Loucy (cell line): Measurements from ENCODE around the gene ADIPOR2.

Experiments used
- H2AFZ ChIP-seq: fragments of 200-600 bp; sonication (generic); 2 replicates; pipeline ENCODE4 v1.6.0; 2016; ENCODE audit warnings: antibody characterized with exemption, mild to moderate bottlenecking, low read length, moderate library complexity
- H3F3A ChIP-seq: fragments of 200-600 bp; 2 replicates; pipeline ENCODE4 v1.6.0; 2016; ENCODE audit warnings: antibody characterized with exemption, low read depth, mild to moderate bottlenecking
- H3K27me3 ChIP-seq: fragments of 200-600 bp; sonication (generic); 2 replicates; pipeline ENCODE4 v1.6.1; 2014; ENCODE audit warnings: low read length, mild to moderate bottlenecking; ENCODE audit not compliant: insufficient read depth, poor library complexity, severe bottlenecking
- H3K36me3 ChIP-seq: fragments of 200-600 bp; sonication (generic); 2 replicates; pipeline ENCODE4 v1.6.1; 2016; ENCODE audit warnings: low read length; ENCODE audit not compliant: insufficient read depth
- H3K4me1 ChIP-seq: fragments of 200-600 bp; sonication (generic); 2 replicates; pipeline ENCODE4 v1.5.1; 2014; ENCODE audit warnings: low read length, mild to moderate bottlenecking; ENCODE audit not compliant: insufficient read depth, poor library complexity, severe bottlenecking
- H3K4me2 ChIP-seq: fragments of 200-600 bp; sonication (generic); 2 replicates; pipeline ENCODE4 v1.6.0; 2014; ENCODE audit warnings: antibody characterized with exemption, low read length, low read depth, mild to moderate bottlenecking; ENCODE audit not compliant: poor library complexity, severe bottlenecking
- H3K4me3 ChIP-seq: fragments of 200-600 bp; sonication (generic); 2 replicates; pipeline ENCODE4 v1.5.1; 2014; ENCODE audit warnings: low read length, mild to moderate bottlenecking, mixed read lengths; ENCODE audit not compliant: poor library complexity, severe bottlenecking
- H3K79me2 ChIP-seq: fragments of 200-600 bp; sonication (generic); 2 replicates; pipeline ENCODE4 v1.6.1; 2014; ENCODE audit warnings: low read length; ENCODE audit not compliant: insufficient read depth
- H3K9ac ChIP-seq: fragments of 200-600 bp; sonication (generic); 2 replicates; pipeline ENCODE4 v1.6.0; 2014; ENCODE audit warnings: mild to moderate bottlenecking, low read depth, low read length, moderate library complexity; ENCODE audit not compliant: poor library complexity, severe bottlenecking
- H3K9me2 ChIP-seq: fragments of 200-600 bp; sonication (generic); replicated peaks from 2 replicates; pipeline ENCODE4 v1.6.1; 2016; ENCODE audit warnings: low read depth, low read length, mixed read lengths
- H3K9me3 ChIP-seq: fragments of 200-600 bp; sonication (generic); 2 replicates; pipeline ENCODE4 v1.6.1; 2014; ENCODE audit warnings: mild to moderate bottlenecking, antibody characterized with exemption, low read length, low read depth; ENCODE audit not compliant: insufficient read depth
- H4K20me1 ChIP-seq: fragments of 200-600 bp; sonication (generic); 2 replicates; pipeline ENCODE4 v1.6.0; 2014; ENCODE audit warnings: antibody characterized with exemption, low read length, mild to moderate bottlenecking; ENCODE audit not compliant: insufficient read depth, poor library complexity, severe bottlenecking
- CTCF ChIP-seq: fragments of 200-600 bp; sonication (generic); conservative IDR thresholded peaks from 2 replicates; pipeline ENCODE4 v1.5.1; 2014; ENCODE audit warnings: mild to moderate bottlenecking, antibody characterized with exemption, low read length
- EZH2phosphoT487 ChIP-seq: fragments of 200-600 bp; IDR thresholded peaks from 2 replicates; pipeline ENCODE4 v1.6.1; 2018; ENCODE audit warnings: antibody characterized with exemption, mild to moderate bottlenecking, moderate library complexity, borderline replicate concordance

ADIPOR2 gene

DNA sequence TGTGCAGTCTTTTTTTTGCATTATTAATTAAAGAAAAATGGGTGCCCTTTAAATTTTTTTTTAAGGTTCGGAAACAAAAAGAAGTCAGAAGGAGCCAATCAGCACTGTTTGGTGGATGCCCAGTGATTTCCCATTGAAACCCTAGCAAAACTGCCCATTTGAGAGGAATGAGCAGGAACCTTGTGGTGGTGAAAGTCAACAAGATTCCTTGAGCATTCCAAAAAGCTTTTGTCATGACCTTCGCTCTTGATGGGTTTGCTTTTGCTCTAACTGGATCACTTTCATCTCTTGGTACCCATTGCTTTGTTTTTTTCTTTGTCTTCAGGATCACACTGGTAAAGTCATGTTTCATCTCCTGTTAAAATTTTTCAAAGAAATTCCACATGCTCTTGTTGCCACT is 54.1 kb downstream of the ADIPOR2 start:
- TF ChIP-seq CTCF (no peak), EZH2phosphoT487 (no peak)
- Histone ChIP-seq H3K36me3 (peaks cover 3% of the 10 kb centered on the region), H3F3A (0 out of 2 replicates have a peak, but pooled peaks cover 2% of the 10 kb centered on the region), H3K9me2 (no peaks in the 10 kb centered on the region), H3K79me2 (peaks cover 93% of the 10 kb centered on the region), H3K4me2 (no peak overlapping the region), H3K9ac (no peak overlapping the region), H3K4me3 (no peak overlapping the region), H2AFZ (no peak overlapping the region), H3K9me3 (peaks cover 11% of the 10 kb centered on the region; the same call in 1 of the 2 replicates), H3K27me3 (no peaks in the 10 kb centered on the region), H3K4me1 (peaks cover 4% of the 10 kb centered on the region), H4K20me1 (peaks cover 18% of the 10 kb centered on the region)

GRCh38 chr12:1747609-1748008 is 56.7 kb downstream of the ADIPOR2 start:
- TF ChIP-seq CTCF (no peak), EZH2phosphoT487 (no peak)
- H3K4me3 ChIP-seq = no peak overlapping the region
- H3F3A ChIP-seq = 0 out of 2 replicates have a peak, but pooled peaks cover 2% of the 10 kb centered on the region
- H3K4me1 ChIP-seq = no peaks in the 10 kb centered on the region
- H3K27me3 ChIP-seq = no peaks in the 10 kb centered on the region
- no peak overlapping the region for H3K4me2 ChIP-seq
- peaks cover 3% of the 10 kb centered on the region for H3K36me3 ChIP-seq
- no peaks in the 10 kb centered on the region for H3K9me2 ChIP-seq
- H2AFZ ChIP-seq = no peak overlapping the region
- H4K20me1 ChIP-seq = peaks cover 7% of the 10 kb centered on the region
- H3K9ac ChIP-seq = no peak overlapping the region
- H3K9me3 ChIP-seq = peaks cover 11% of the 10 kb centered on the region; the same call in 1 of the 2 replicates
- peaks cover 91% of the 10 kb centered on the region for H3K79me2 ChIP-seq

GRCh38 chr12:1749019-1749418 is 58.1 kb downstream of the ADIPOR2 start:
- peaks cover 11% of the 10 kb centered on the region; the same call in 1 of the 2 replicates for H3K9me3 ChIP-seq
- H3K9me2 ChIP-seq = no peaks in the 10 kb centered on the region
- no peak overlapping the region for H3K4me3 ChIP-seq
- no peak overlapping the region for H2AFZ ChIP-seq
- no peak overlapping the region for H3K4me2 ChIP-seq
- H3K27me3 ChIP-seq = no peaks in the 10 kb centered on the region
- TF ChIP-seq EZH2phosphoT487 = no peak
- no peak for TF ChIP-seq CTCF
- H4K20me1 ChIP-seq = peaks cover 6% of the 10 kb centered on the region
- peaks cover 87% of the 10 kb centered on the region for H3K79me2 ChIP-seq
- no peaks in the 10 kb centered on the region for H3K4me1 ChIP-seq
- H3F3A ChIP-seq = 0 out of 2 replicates have a peak, but pooled peaks cover 2% of the 10 kb centered on the region
- no peak overlapping the region for H3K9ac ChIP-seq
- H3K36me3 ChIP-seq = peaks cover 4% of the 10 kb centered on the region
